Thoracic aorta (tissue), 2 donors: Measurements from ENCODE around the gene PDE8B. TPM values are rescaled to one million over a fixed set of nuclear protein-coding genes. Genes with fewer than 3 reads are reported as not detected.

Source experiments
- ATAC-seq: fragments of 150-250 bp; one replicate; pipeline ENCODE4 v1.8.0; 2017; ENCODE audit warnings: low read depth; ENCODE audit not compliant: insufficient number of reproducible peaks, low FRiP score
- DNase-seq: peaks from one replicate; pipeline ENCODE4 v3.0.0-alpha.2; 2020; ENCODE audit warnings: low spot score
- H3K27ac ChIP-seq, 2 donors: fragments of 200-600 bp; sonication (generic); 1 replicate in 1 of 2; 2 replicates in 1 of 2; pipeline ENCODE4 v1.5.1; 2016; ENCODE audit warnings: mild to moderate bottlenecking in 2 of 2, moderate library complexity in 2 of 2
- H3K27me3 ChIP-seq: fragments of 200-600 bp; sonication (generic); replicated peaks from 2 replicates; pipeline ENCODE4 v1.6.0; 2016; ENCODE audit warnings: mild to moderate bottlenecking; ENCODE audit not compliant: insufficient read depth
- H3K36me3 ChIP-seq: fragments of 200-600 bp; sonication (generic); one replicate; pipeline ENCODE4 v1.5.1; 2016
- H3K4me1 ChIP-seq, 2 donors: fragments of 200-600 bp; sonication (generic); 1 replicate in 1 of 2; 2 replicates in 1 of 2; pipeline versions ENCODE4 v1.5.1 to v1.6.0; 2016; ENCODE audit warnings: low read depth in 2 of 2, mild to moderate bottlenecking in 1 of 2; ENCODE audit not compliant: control insufficient read depth in 1 of 2
- H3K4me3 ChIP-seq: fragments of 200-600 bp; sonication (generic); 2 replicates; pipeline ENCODE4 v1.5.1; 2016; ENCODE audit warnings: mild to moderate bottlenecking
- H3K9me3 ChIP-seq: fragments of 200-600 bp; sonication (generic); 2 replicates; pipeline ENCODE4 v1.5.1; 2016
- total RNA-seq, 2 donors: library from RNA; depleted of rRNA; stranded (reverse); fragments of >200 nt; gene quantifications; one replicate each; pipeline versions ENCODE4 v1.1.0 to v1.2.3, GENCODE V29; 2016
- TF ChIP-seq, protein P1 (sequence below): fragments of 200-600 bp; sonication (generic); IDR thresholded peaks from one replicate; pipeline ENCODE4 v1.5.1; 2019; ENCODE audit warnings: antibody characterized with exemption

The PDE8B gene
- total RNA-seq, 2 donors from 2014 or later: 22.7 to 59.8 TPM

DNA sequence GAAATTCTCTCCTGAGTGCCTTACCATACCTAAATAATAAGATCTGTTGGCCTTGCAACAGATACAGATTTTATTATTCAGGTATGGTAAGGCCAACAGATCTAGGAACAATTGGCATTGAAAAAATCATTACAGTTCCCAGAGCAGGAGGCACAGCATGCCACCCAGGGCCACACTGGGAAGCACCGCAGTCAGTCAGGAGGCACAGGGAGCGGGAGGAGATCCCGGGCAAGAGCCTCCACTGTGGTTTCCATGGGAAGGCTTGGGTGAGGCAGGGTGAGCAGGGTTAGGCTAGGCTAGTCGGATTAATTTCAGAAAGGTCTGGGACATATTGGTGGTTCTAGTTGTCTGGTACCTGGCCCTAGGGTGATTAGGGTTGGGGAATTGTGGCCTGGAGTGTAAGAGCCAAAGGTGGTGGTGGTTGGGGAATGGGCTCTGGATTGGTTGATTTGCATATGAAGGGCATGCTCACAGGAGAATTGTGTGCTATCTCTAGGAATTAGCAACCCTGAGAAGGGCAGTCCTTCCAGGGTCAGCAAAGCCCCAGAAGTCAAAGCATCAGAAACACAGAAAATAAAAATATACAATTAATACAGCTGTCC lies 111.4 kb downstream of the PDE8B start:
- ATAC-seq: no peak
- Histone ChIP-seq H3K27me3 (no peaks in the 10 kb centered on the region), H3K9me3 (no peaks in the 10 kb centered on the region), H3K4me1 (peaks cover 8 to 18% of the 10 kb centered on the region in 2 donors), H3K27ac (no peak overlapping the region), H3K36me3 (no peaks in the 10 kb centered on the region), H3K4me3 (no peak overlapping the region)
- TF ChIP-seq, protein P1, sequence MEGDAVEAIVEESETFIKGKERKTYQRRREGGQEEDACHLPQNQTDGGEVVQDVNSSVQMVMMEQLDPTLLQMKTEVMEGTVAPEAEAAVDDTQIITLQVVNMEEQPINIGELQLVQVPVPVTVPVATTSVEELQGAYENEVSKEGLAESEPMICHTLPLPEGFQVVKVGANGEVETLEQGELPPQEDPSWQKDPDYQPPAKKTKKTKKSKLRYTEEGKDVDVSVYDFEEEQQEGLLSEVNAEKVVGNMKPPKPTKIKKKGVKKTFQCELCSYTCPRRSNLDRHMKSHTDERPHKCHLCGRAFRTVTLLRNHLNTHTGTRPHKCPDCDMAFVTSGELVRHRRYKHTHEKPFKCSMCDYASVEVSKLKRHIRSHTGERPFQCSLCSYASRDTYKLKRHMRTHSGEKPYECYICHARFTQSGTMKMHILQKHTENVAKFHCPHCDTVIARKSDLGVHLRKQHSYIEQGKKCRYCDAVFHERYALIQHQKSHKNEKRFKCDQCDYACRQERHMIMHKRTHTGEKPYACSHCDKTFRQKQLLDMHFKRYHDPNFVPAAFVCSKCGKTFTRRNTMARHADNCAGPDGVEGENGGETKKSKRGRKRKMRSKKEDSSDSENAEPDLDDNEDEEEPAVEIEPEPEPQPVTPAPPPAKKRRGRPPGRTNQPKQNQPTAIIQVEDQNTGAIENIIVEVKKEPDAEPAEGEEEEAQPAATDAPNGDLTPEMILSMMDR: no peak
- DNase-seq: no peak

DNA sequence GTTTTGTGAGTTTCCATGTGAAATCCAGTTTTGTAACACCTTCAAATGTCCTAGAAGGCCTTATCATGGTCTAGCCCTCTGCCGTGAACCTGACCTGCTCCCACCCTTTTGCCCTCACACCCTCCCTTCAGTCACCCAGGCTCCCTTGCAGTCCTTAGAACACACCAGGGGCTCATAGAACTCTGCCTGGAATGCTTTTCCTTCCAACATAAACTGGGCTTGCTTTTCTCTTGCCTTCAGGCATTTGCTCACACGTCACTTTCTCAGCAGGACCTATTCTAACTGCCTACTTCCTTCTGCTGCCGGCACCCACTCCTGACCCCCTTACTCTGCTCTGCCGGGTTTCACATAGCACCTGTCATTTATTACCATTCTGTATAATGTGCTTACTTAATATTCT lies 111.9 kb downstream of the PDE8B start:
- Histone ChIP-seq H3K9me3 (no peaks in the 10 kb centered on the region), H3K27me3 (no peaks in the 10 kb centered on the region), H3K27ac (no peak overlapping the region), H3K4me3 (peak overlapping the region; percentile 22), H3K4me1 (peaks cover 8 to 18% of the 10 kb centered on the region in 2 donors), H3K36me3 (no peaks in the 10 kb centered on the region)
- ATAC-seq: peak; percentile 46
- no peak for DNase-seq
- TF ChIP-seq, protein P1: no peak

DNA sequence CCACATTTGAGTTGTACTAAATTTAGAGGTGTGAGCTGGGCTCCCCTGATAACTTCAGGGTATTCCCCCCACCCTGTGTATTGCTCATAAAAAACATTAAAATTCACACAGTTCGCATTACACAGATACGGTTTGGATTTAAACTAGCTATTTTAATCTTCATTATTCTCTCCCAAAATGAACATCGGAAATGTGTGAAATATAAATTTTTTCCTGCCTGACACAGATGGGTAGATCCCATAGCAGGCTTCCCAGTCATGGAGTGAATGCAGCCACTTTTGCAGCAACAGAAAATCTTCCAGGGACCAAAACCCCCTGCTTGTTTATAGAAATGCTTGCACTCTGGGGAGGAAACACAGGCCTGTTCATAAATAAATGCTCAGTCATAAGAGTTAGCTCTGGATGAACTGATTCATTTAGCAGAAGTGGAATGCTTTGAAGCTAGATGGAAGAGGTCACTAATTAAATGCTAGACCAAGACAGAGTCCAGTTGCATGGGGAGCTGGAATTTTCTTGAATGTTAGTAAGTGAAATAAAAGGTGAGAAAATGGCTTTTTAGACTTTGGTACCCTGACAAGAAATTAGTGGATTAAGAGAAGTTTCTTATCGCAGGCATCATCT lies 115.6 kb downstream of the PDE8B start:
- no peak overlapping the region for H3K27ac ChIP-seq
- TF ChIP-seq, protein P1: no peak
- ATAC-seq (no peak), DNase-seq (no peak)
- H3K4me1 ChIP-seq: peaks cover 30 to 51% of the 10 kb centered on the region in 2 donors
- H3K9me3 ChIP-seq: no peaks in the 10 kb centered on the region
- no peaks in the 10 kb centered on the region for H3K36me3 ChIP-seq
- H3K4me3 ChIP-seq: no peak overlapping the region
- H3K27me3 ChIP-seq: no peaks in the 10 kb centered on the region

DNA sequence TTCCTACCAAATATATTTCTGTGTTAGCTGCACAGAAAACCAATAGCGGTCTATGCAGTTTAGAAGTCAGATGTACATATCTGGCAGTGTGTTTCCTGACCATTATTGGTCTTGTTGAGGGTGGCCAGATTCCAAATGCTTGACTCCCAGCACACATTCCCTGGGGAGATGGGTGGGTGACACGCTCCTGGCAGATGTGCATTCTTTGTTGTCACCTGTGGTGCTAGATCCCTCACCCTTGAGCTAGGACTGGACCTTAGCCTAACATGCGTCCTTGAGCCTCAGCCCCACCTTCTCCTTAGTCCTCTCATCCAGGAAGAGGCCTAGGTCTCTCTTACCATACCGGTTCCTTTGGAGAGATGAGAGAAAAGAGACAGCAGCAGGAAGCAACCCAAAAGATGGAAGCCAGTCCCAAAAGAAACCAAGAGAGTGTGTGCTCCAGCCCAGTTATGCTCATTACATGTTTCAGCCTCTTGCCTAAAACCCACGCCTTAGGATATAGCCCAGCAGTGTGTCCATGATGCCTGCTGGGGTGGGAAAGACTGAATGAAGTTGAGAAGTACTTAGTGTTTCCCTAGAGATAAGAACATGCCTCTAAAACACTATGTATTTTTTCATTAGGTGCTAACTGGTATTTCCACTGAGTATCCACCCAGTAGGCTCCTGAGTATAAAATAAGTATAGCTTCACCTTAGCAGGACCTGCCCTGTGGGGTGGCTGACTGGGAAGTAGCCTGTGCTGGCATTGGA lies 116.7 kb downstream of the PDE8B start:
- no peaks in the 10 kb centered on the region for H3K27me3 ChIP-seq
- H3K36me3 ChIP-seq: no peaks in the 10 kb centered on the region
- H3K4me3 ChIP-seq: no peak overlapping the region
- peaks cover 30 to 46% of the 10 kb centered on the region in 2 donors for H3K4me1 ChIP-seq
- H3K9me3 ChIP-seq: no peaks in the 10 kb centered on the region
- TF ChIP-seq, protein P1: no peak
- ATAC-seq (no peak), DNase-seq (no peak)
- H3K27ac ChIP-seq: peak overlapping the region; percentile 4 to 63

DNA sequence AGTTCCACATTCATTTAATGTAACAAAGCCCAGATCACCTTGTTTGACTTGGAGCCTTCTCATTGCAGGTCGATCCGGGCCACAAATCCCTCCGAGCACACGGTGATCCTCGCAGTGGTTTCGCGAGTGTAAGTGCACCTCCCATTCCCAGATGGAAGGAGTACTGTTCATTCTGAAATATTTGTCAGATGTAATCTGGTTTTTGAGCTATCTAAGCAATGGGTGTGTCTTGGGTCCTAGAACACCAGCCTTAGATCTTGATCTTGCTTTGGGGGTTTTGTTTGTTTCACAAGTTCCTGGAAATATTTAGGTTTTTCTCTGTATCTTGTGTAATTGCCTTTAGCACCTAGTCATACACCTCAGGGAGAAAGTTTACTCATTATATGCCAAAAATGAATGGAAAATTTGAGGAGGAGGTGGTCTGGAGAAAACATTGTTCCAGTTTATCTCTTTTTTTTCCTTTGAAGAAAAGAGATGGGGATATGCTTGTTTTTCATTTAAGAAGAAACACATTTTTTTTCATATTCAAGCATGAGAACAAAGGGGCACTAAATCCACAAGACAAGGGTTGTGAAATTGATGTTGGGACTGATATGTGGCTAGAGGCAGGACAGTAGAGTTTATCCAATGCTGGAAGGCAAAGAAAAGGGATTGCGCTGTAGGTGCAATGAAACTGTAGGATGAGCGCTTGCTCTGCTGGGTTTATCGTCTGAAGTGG lies 118.6 kb downstream of the PDE8B start:
- ATAC-seq: peak; percentile 21
- H3K27ac ChIP-seq: peak overlapping the region; percentile 31 to 63
- no peaks in the 10 kb centered on the region for H3K36me3 ChIP-seq

More for the DNA sequence above, 118.6 kb downstream of the PDE8B start:
- no peak for DNase-seq
- Histone ChIP-seq H3K4me1 (peaks cover 26 to 47% of the 10 kb centered on the region in 2 donors), H3K9me3 (no peaks in the 10 kb centered on the region), H3K4me3 (peak overlapping the region; percentile 15), H3K27me3 (no peaks in the 10 kb centered on the region)
- TF ChIP-seq, protein P1: no peak
